GM23338 (cell line): ENCODE data around the gene GPR39. TPM values are rescaled to one million over a fixed set of nuclear protein-coding genes. Genes with fewer than 3 reads are reported as not detected.

ENCODE experiments used
- ATAC-seq: fragments of 200-7000 bp; cut with Tn5 transposase; 3 replicates; pipeline ENCODE4 v1.9.1; 2020
- DNase-seq: peaks from one replicate; pipeline ENCODE4 v3.0.0-alpha.2; 2015; ENCODE audit warnings: low spot score
- H2AFZ ChIP-seq: fragments of 200-600 bp; sonication (generic); 2 replicates; pipeline ENCODE4 v1.8.0; 2016; ENCODE audit warnings: antibody characterized with exemption, mild to moderate bottlenecking, moderate library complexity
- H3F3A ChIP-seq: fragments of 200-600 bp; sonication (generic); replicated peaks from 2 replicates; pipeline ENCODE4 v1.8.0; 2017; ENCODE audit warnings: antibody characterized with exemption, mixed run types, low read depth
- H3K27ac ChIP-seq: fragments of 200-600 bp; sonication (generic); 2 replicates; pipeline ENCODE4 v1.6.1; 2016; ENCODE audit warnings: low read depth
- H3K27me3 ChIP-seq: fragments of 200-600 bp; sonication (generic); 2 replicates; pipeline ENCODE4 v1.8.0; 2016; ENCODE audit warnings: mild to moderate bottlenecking, mixed run types, moderate library complexity; ENCODE audit not compliant: insufficient read depth
- H3K36me3 ChIP-seq: fragments of 200-600 bp; sonication (generic); 2 replicates; pipeline ENCODE4 v1.8.0; 2016; ENCODE audit warnings: mild to moderate bottlenecking; ENCODE audit not compliant: insufficient read depth
- H3K4me1 ChIP-seq: fragments of 200-600 bp; sonication (generic); 2 replicates; pipeline ENCODE4 v1.8.0; 2016; ENCODE audit warnings: mild to moderate bottlenecking, moderate library complexity; ENCODE audit not compliant: insufficient read depth
- H3K4me2 ChIP-seq: fragments of 200-600 bp; sonication (generic); 2 replicates; pipeline ENCODE4 v1.7.1; 2017; ENCODE audit warnings: mixed run types
- H3K4me3 ChIP-seq: fragments of 200-600 bp; sonication (generic); 2 replicates; pipeline ENCODE4 v1.6.1; 2016; ENCODE audit warnings: mixed run types
- H3K79me2 ChIP-seq: fragments of 200-600 bp; sonication (generic); replicated peaks from 2 replicates; pipeline ENCODE4 v1.8.0; 2017; ENCODE audit warnings: mild to moderate bottlenecking; ENCODE audit not compliant: insufficient read depth
- H3K9me2 ChIP-seq: fragments of 200-600 bp; sonication (generic); 2 replicates; pipeline ENCODE4 v1.8.0; 2017; ENCODE audit not compliant: insufficient read depth
- H4K20me1 ChIP-seq: fragments of 200-600 bp; sonication (generic); replicated peaks from 2 replicates; pipeline ENCODE4 v1.8.0; 2017; ENCODE audit warnings: mild to moderate bottlenecking; ENCODE audit not compliant: insufficient read depth
- H3K27ac Mint-ChIP-seq: 2 replicates; pipeline ENCODE4 v1.8.0; 2020; ENCODE audit warnings: inconsistent platforms, mild to moderate bottlenecking, moderate library complexity, mixed read lengths
- H3K27me3 Mint-ChIP-seq: 3 replicates; pipeline ENCODE4 v1.8.0; 2022; ENCODE audit warnings: low read depth, mild to moderate bottlenecking, moderate library complexity, mixed read lengths, inconsistent platforms; ENCODE audit not compliant: insufficient read depth, poor library complexity
- H3K36me3 Mint-ChIP-seq: 3 replicates; pipeline ENCODE4 v1.8.0; 2021; ENCODE audit warnings: low read depth, mild to moderate bottlenecking, inconsistent platforms, moderate library complexity, mixed read lengths
- H3K4me1 Mint-ChIP-seq: 3 replicates; pipeline ENCODE4 v1.8.0; 2020; ENCODE audit warnings: mild to moderate bottlenecking, inconsistent platforms, mixed read lengths
- H3K4me3 Mint-ChIP-seq: 3 replicates; pipeline ENCODE4 v1.8.0; 2021; ENCODE audit warnings: moderate library complexity, mild to moderate bottlenecking, inconsistent platforms, mixed read lengths
- H3K9me3 Mint-ChIP-seq: 3 replicates; pipeline ENCODE4 v1.8.0; 2020; ENCODE audit warnings: moderate library complexity, mild to moderate bottlenecking, inconsistent platforms, mixed read lengths
- CREB1 ChIP-seq: fragments of 250-450 bp; sonication (Bioruptor Pico); IDR thresholded peaks from 2 replicates; pipeline ENCODE4 v1.5.0; 2020; ENCODE audit warnings: low read depth, mild to moderate bottlenecking, moderate library complexity
- CTCF ChIP-seq, 2 experiments: fragments of 200-600 bp in 1 of 2; sonication (generic) in 1 of 2; conservative IDR thresholded peaks; 2 replicates each; pipeline versions ENCODE4 v1.5.1 to v1.6.1; 2016 to 2017; ENCODE audit warnings: antibody characterized with exemption in 2 of 2, low read depth in 2 of 2, mild to moderate bottlenecking in 2 of 2, moderate library complexity in 1 of 2
- ETS1 ChIP-seq: IDR thresholded peaks from 2 replicates; pipeline ENCODE4 v1.6.1; 2016; ENCODE audit warnings: antibody characterized with exemption
- EZH2 ChIP-seq: fragments of 200-600 bp; sonication (generic); IDR thresholded peaks from one replicate; pipeline ENCODE4 v1.8.0; 2017; ENCODE audit warnings: antibody characterized with exemption, mild to moderate bottlenecking, low read depth; ENCODE audit not compliant: unreplicated experiment
- EZH2phosphoT487 ChIP-seq: fragments of 200-600 bp; sonication (generic); IDR thresholded peaks from one replicate; pipeline ENCODE4 v1.8.1; 2018; ENCODE audit warnings: antibody characterized with exemption; ENCODE audit not compliant: unreplicated experiment
- JUNB ChIP-seq: IDR thresholded peaks from one replicate; pipeline ENCODE4 v1.6.1; 2016; ENCODE audit warnings: antibody characterized with exemption; ENCODE audit not compliant: unreplicated experiment
- NANOG ChIP-seq: IDR thresholded peaks from 2 replicates; pipeline ENCODE4 v1.6.1; 2016; ENCODE audit warnings: antibody characterized with exemption, borderline replicate concordance
- POLR2AphosphoS5 ChIP-seq: IDR thresholded peaks from 2 replicates; pipeline ENCODE4 v1.6.1; 2016; ENCODE audit warnings: antibody characterized with exemption, low read depth
- REST ChIP-seq: IDR thresholded peaks from one replicate; pipeline ENCODE4 v1.6.1; 2018; ENCODE audit warnings: antibody characterized with exemption; ENCODE audit not compliant: unreplicated experiment
- STAT1 ChIP-seq: IDR thresholded peaks from one replicate; pipeline ENCODE4 v1.6.1; 2016; ENCODE audit warnings: antibody characterized with exemption; ENCODE audit not compliant: unreplicated experiment
- ZNF331 ChIP-seq: fragments of 250-450 bp; sonication (Bioruptor Pico); IDR thresholded peaks from 2 replicates; pipeline ENCODE4 v1.5.0; 2020; ENCODE audit warnings: low read depth, mild to moderate bottlenecking, moderate library complexity
- ZNF462 ChIP-seq: fragments of 250-450 bp; sonication (Bioruptor Pico); IDR thresholded peaks from 2 replicates; pipeline ENCODE4 v1.5.0; 2020; ENCODE audit warnings: mild to moderate bottlenecking, moderate library complexity
- polyA plus RNA-seq: library from polyadenylated mRNA; unstranded; fragments of >200 nt; fragmentation: Nextera tagmentation; extraction: Ambion mirVana; gene quantifications from 2 replicates; pipeline ENCODE4 v1.2.1, GENCODE V29; 2016
- total RNA-seq: library from RNA; depleted of rRNA; stranded (reverse); fragments of >200 nt; shearing (Covaris generic); gene quantifications from 2 replicates; pipeline ENCODE4 v1.2.3, GENCODE V29; 2014

Gene GPR39
- total and polyA plus RNA-seq, 2 experiments from 2014 or later, result 0.55 to 1.9 TPM

- no peak for TF ChIP-seq CTCF (conservative IDR thresholded peaks at IDR 0.05; ENCODE audit: low read depth in 2 of 2)
Observed at GRCh38 chr2:132564065-132564464, 147.5 kb downstream of the GPR39 start (continued).

- H3F3A ChIP-seq, result no peaks in the 10 kb centered on the region
- H3K27ac Mint-ChIP-seq, result no peak overlapping the region
- H3K4me3 Mint-ChIP-seq, result no peak overlapping the region
- no peaks in the 10 kb centered on the region for H4K20me1 ChIP-seq
- H3K4me3 ChIP-seq, result no peak overlapping the region
- H3K4me1 ChIP-seq, result no peaks in the 10 kb centered on the region
- peaks cover 3% of the 10 kb centered on the region for H3K27me3 Mint-ChIP-seq
- DNase-seq (no peak), ATAC-seq (no peak)
- H3K27me3 ChIP-seq, result no peaks in the 10 kb centered on the region
- no peaks in the 10 kb centered on the region for H3K36me3 Mint-ChIP-seq
- TF ChIP-seq POLR2AphosphoS5, result no peak
- no peak for TF ChIP-seq JUNB
- no peak for TF ChIP-seq EZH2phosphoT487
- TF ChIP-seq REST, result no peak
- no peak for TF ChIP-seq NANOG
- TF ChIP-seq ETS1, result no peak
- TF ChIP-seq EZH2, result no peak
- TF ChIP-seq CREB1 (CRISPR knock-in tag), result no peak
- no peak for TF ChIP-seq ZNF462
- TF ChIP-seq STAT1, result no peak
- TF ChIP-seq ZNF331 (CRISPR knock-in tag), result no peak
- H3K79me2 ChIP-seq, result no peaks in the 10 kb centered on the region
- H3K27ac ChIP-seq, result no peak overlapping the region
- H2AFZ ChIP-seq, result no peak overlapping the region
- no peaks in the 10 kb centered on the region for H3K4me1 Mint-ChIP-seq
- no peaks in the 10 kb centered on the region; the same call in 2 of the 3 replicates for H3K9me3 Mint-ChIP-seq
- no peaks in the 10 kb centered on the region for H3K9me2 ChIP-seq
- no peaks in the 10 kb centered on the region for H3K36me3 ChIP-seq
- H3K4me2 ChIP-seq, result no peak overlapping the region
Observed at GRCh38 chr2:132566379-132566778, 149.8 kb downstream of the GPR39 start.
